Neural cell (in vitro differentiated cells): ENCODE results near the gene PHF23.

Experiments used
- EP300 ChIP-seq: fragments of 450-650 bp; conservative IDR thresholded peaks from 2 replicates; pipeline ENCODE4 v1.6.1; 2014; ENCODE audit warnings: antibody characterized with exemption, mild to moderate bottlenecking, moderate library complexity; ENCODE audit not compliant: poor library complexity, severe bottlenecking
- EZH2 ChIP-seq: fragments of 200-600, 300-800 bp; shearing (Covaris generic), sonication (generic); IDR thresholded peaks from 2 replicates; pipeline ENCODE4 v1.6.1; 2014; ENCODE audit warnings: antibody characterized with exemption, low read length, borderline replicate concordance, mild to moderate bottlenecking; ENCODE audit not compliant: insufficient read depth, poor library complexity, severe bottlenecking
- POLR2AphosphoS5 ChIP-seq: IDR thresholded peaks from 2 replicates; pipeline ENCODE4 v1.6.1; 2012
- RAD21 ChIP-seq: fragments of 450-650 bp; conservative IDR thresholded peaks from 2 replicates; pipeline ENCODE4 v1.6.1; 2014; ENCODE audit warnings: antibody characterized with exemption, mild to moderate bottlenecking, moderate library complexity
- SMC3 ChIP-seq: fragments of 450-650 bp; conservative IDR thresholded peaks from 2 replicates; pipeline ENCODE4 v1.6.1; 2014; ENCODE audit warnings: antibody characterized with exemption, mild to moderate bottlenecking, moderate library complexity; ENCODE audit not compliant: poor library complexity
- TAF1 ChIP-seq: IDR thresholded peaks from 2 replicates; pipeline ENCODE4 v1.6.1; 2012; ENCODE audit warnings: low read depth
- TF ChIP-seq, protein P1 (sequence below): fragments of 450-650 bp; IDR thresholded peaks from 2 replicates; pipeline ENCODE4 v1.5.1; 2014; ENCODE audit warnings: antibody characterized with exemption, mild to moderate bottlenecking, moderate library complexity; ENCODE audit not compliant: poor library complexity, severe bottlenecking
- TF ChIP-seq, protein P2 (sequence below): IDR thresholded peaks from 2 replicates; pipeline ENCODE4 v1.6.1; 2012; ENCODE audit warnings: borderline replicate concordance

DNA sequence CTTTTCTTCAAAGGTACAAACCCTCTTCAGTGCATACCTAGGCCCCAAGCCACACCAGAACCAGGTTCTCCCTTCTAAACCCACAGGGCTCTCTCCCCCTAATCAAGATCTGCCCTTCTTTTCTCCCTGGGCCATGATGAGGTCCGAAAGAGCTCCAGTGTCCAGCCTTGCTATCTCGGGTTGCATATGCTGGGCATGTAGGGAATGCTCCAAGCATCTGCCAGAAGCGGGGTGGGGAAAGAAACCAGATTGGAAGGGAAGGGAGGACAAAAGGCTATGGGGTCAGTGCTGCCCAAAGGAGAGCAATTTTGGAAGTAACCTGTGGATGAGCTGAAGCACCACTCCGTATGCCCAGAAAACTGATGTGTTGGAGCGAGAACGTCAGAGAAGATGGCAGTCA, 10.0 kb upstream of the PHF23 start:
- TF ChIP-seq, protein P1, sequence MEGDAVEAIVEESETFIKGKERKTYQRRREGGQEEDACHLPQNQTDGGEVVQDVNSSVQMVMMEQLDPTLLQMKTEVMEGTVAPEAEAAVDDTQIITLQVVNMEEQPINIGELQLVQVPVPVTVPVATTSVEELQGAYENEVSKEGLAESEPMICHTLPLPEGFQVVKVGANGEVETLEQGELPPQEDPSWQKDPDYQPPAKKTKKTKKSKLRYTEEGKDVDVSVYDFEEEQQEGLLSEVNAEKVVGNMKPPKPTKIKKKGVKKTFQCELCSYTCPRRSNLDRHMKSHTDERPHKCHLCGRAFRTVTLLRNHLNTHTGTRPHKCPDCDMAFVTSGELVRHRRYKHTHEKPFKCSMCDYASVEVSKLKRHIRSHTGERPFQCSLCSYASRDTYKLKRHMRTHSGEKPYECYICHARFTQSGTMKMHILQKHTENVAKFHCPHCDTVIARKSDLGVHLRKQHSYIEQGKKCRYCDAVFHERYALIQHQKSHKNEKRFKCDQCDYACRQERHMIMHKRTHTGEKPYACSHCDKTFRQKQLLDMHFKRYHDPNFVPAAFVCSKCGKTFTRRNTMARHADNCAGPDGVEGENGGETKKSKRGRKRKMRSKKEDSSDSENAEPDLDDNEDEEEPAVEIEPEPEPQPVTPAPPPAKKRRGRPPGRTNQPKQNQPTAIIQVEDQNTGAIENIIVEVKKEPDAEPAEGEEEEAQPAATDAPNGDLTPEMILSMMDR: no peak
- no peak for TF ChIP-seq EP300
- TF ChIP-seq, protein P2, sequence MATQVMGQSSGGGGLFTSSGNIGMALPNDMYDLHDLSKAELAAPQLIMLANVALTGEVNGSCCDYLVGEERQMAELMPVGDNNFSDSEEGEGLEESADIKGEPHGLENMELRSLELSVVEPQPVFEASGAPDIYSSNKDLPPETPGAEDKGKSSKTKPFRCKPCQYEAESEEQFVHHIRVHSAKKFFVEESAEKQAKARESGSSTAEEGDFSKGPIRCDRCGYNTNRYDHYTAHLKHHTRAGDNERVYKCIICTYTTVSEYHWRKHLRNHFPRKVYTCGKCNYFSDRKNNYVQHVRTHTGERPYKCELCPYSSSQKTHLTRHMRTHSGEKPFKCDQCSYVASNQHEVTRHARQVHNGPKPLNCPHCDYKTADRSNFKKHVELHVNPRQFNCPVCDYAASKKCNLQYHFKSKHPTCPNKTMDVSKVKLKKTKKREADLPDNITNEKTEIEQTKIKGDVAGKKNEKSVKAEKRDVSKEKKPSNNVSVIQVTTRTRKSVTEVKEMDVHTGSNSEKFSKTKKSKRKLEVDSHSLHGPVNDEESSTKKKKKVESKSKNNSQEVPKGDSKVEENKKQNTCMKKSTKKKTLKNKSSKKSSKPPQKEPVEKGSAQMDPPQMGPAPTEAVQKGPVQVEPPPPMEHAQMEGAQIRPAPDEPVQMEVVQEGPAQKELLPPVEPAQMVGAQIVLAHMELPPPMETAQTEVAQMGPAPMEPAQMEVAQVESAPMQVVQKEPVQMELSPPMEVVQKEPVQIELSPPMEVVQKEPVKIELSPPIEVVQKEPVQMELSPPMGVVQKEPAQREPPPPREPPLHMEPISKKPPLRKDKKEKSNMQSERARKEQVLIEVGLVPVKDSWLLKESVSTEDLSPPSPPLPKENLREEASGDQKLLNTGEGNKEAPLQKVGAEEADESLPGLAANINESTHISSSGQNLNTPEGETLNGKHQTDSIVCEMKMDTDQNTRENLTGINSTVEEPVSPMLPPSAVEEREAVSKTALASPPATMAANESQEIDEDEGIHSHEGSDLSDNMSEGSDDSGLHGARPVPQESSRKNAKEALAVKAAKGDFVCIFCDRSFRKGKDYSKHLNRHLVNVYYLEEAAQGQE: no peak
- no peak for TF ChIP-seq RAD21
- no peak for TF ChIP-seq TAF1
- no peak for TF ChIP-seq EZH2
- no peak for TF ChIP-seq POLR2AphosphoS5
- no peak for TF ChIP-seq SMC3
